ENCODE data around the gene FMO1. TPM values are rescaled to one million over a fixed set of nuclear protein-coding genes. Genes with fewer than 3 reads are reported as not detected.
A peak's percentile ranks its signal among the peaks of the same experiment; 100 is the strongest.

Gene FMO1
- total and polyA plus RNA-seq, 2 of the 8 experiments (the other 6 are each of a cell fraction or from before 2014, with no cell fraction given) = 0.11 TPM; not detected in 1

DNA sequence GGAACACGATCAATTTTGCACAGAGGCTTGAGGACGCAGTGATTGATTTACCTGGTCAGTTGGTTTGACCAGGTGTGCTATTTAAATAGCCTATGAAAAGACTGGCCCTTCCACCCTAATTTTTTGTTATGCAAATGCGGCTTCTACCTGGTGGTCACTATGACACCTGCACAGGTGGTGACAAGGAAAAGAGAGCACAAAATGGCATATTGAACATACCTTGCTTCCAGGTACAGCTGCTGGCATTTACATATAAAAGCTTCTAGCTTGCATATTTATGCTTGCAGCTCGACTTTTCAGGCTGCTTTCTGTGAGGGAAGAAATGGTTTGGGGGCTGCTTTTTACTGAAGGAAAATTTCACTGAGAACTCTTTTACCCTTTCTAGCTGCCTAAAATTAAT, 50.4 kb downstream of the FMO1 start (continued):
- TF ChIP-seq, protein P1, sequence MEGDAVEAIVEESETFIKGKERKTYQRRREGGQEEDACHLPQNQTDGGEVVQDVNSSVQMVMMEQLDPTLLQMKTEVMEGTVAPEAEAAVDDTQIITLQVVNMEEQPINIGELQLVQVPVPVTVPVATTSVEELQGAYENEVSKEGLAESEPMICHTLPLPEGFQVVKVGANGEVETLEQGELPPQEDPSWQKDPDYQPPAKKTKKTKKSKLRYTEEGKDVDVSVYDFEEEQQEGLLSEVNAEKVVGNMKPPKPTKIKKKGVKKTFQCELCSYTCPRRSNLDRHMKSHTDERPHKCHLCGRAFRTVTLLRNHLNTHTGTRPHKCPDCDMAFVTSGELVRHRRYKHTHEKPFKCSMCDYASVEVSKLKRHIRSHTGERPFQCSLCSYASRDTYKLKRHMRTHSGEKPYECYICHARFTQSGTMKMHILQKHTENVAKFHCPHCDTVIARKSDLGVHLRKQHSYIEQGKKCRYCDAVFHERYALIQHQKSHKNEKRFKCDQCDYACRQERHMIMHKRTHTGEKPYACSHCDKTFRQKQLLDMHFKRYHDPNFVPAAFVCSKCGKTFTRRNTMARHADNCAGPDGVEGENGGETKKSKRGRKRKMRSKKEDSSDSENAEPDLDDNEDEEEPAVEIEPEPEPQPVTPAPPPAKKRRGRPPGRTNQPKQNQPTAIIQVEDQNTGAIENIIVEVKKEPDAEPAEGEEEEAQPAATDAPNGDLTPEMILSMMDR (IDR thresholded peaks at IDR 0.05; ENCODE audit: control extremely low read depth in 1 of 3, insufficient read depth in 1 of 3, low read depth in 1 of 3, low read length in 3 of 3) = no peak
- TF ChIP-seq TEAD4 (IDR thresholded peaks at IDR 0.05; ENCODE audit: low read depth, low read length) (peak; percentile 48; the same call in 1 of the 2 replicates), KDM4A (IDR thresholded peaks at IDR 0.05; ENCODE audit: low read depth, low read length, severe bottlenecking) (no peak), POLR2A (IDR thresholded peaks at IDR 0.05; ENCODE audit: control extremely low read depth in 1 of 2, low read depth in 2 of 2, low read length in 2 of 2) (peak in 1 of 2 experiments; percentile 35; a peak in 1 of 3 replicates), TCF12 (IDR thresholded peaks at IDR 0.05; ENCODE audit: low read depth, low read length) (peak; percentile 95), RNF2 (IDR thresholded peaks at IDR 0.05; ENCODE audit: borderline replicate concordance, low read depth, low read length, missing control alignments, poor library complexity, severe bottlenecking) (no peak), RBBP5 (IDR thresholded peaks at IDR 0.05; ENCODE audit: borderline replicate concordance, low read depth, low read length) (no peak)
- TF ChIP-seq, protein P2, sequence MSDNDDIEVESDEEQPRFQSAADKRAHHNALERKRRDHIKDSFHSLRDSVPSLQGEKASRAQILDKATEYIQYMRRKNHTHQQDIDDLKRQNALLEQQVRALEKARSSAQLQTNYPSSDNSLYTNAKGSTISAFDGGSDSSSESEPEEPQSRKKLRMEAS (IDR thresholded peaks at IDR 0.05) = 0 out of 2 replicates have a peak, but pooled peaks have one; percentile 17

All from H1 (cell line).